ENCODE results near the gene FLCN. TPM values are rescaled to one million over a fixed set of nuclear protein-coding genes. Genes with fewer than 3 reads are reported as not detected.

FLCN gene
- total and polyA plus RNA-seq, 12 donors, result 16.0 to 78.2 (median 35.8) TPM

DNA sequence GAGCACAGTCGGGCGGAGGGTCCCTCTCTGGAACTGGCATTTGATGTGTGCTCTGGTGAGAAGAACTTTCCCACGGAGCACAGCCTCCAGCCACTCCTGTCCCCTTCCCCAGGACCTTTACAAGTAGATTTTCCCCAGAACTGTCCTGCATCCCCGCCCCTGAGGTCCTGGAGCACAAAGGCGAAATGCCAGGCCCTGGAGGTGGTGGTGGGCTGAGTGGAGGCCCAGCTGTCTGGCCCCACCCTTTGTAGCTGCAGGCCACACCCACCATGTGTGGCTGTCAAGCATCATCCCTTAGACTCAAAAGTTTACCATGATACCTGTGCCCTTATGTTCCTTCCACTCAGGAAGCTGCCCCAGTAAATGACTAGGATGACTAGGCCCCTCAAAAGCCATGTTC is 68.6 kb downstream of the FLCN start:
- Histone ChIP-seq H3K9me3 (no peaks in the 10 kb centered on the region), H3K4me3 (no peak overlapping the region), H3K4me1 (peaks cover 4 to 35% (median 31%) of the 10 kb centered on the region in 9 donors), H3K27me3 (no peaks in the 10 kb centered on the region), H3K36me3 (peaks cover 0 to 100% (median 58%) of the 10 kb centered on the region in 9 donors), H3K27ac (no peak overlapping the region)
- intact Hi-C loops (cut with DNase I), result no loop called here
- ATAC-seq, result no peak
- no peak for DNase-seq
- TF ChIP-seq, protein P1, sequence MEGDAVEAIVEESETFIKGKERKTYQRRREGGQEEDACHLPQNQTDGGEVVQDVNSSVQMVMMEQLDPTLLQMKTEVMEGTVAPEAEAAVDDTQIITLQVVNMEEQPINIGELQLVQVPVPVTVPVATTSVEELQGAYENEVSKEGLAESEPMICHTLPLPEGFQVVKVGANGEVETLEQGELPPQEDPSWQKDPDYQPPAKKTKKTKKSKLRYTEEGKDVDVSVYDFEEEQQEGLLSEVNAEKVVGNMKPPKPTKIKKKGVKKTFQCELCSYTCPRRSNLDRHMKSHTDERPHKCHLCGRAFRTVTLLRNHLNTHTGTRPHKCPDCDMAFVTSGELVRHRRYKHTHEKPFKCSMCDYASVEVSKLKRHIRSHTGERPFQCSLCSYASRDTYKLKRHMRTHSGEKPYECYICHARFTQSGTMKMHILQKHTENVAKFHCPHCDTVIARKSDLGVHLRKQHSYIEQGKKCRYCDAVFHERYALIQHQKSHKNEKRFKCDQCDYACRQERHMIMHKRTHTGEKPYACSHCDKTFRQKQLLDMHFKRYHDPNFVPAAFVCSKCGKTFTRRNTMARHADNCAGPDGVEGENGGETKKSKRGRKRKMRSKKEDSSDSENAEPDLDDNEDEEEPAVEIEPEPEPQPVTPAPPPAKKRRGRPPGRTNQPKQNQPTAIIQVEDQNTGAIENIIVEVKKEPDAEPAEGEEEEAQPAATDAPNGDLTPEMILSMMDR (IDR thresholded peaks at IDR 0.05), result no peak
- 94% methylated on average over 5 of the region's 5 CpGs for WGBS, 2 donors

DNA sequence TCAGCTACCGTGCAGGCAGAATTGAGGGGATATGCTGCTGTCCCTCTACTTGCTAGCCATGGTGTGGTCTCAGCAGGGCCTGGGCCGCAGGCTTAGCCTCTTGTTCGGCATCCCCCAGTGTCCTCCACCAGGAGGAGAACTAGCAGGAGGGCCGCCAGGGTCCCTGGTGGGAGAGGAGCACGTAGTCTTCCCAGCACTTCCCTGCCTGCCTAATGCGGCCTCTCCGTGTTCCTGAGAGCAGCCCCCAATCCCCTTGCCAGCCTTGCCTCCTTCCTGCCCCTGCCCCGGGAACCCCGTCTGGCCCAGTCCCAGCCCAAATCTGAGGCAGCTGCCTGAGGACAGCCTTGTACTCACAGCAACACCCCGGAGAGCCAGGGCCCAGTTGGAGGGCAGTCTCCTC is 69.0 kb downstream of the FLCN start:
- Histone ChIP-seq H3K27me3 (no peaks in the 10 kb centered on the region), H3K4me1 (peaks cover 4 to 31% (median 28%) of the 10 kb centered on the region in 9 donors), H3K27ac (no peak overlapping the region), H3K9me3 (no peaks in the 10 kb centered on the region), H3K36me3 (peaks cover 0 to 100% (median 53%) of the 10 kb centered on the region in 9 donors), H3K4me3 (no peak overlapping the region)
- TF ChIP-seq, protein P1 (IDR thresholded peaks at IDR 0.05), result no peak
- no peak for ATAC-seq
- no peak for DNase-seq
- intact Hi-C loops (cut with DNase I), result no loop called here
- 89 to 95% methylated on average over 10 of the region's 10 CpGs for WGBS, 2 donors

DNA sequence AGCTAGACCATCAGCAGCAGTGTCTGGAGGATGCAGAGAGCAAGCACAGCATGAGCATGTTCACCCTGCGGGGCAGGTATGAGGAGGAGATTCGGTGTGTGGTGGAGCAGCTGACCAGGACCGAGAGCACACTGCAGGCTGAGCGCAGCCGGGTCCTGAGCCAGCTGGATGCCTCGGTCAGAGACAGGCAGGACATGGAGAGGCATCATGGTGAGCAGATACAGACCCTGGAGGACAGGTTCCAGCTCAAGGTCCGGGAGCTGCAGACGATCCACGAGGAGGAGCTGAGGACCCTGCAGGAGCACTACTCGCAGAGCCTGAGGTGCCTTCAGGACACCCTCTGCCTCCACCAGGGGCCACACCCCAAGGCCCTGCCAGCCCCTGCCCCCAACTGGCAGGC is 69.6 kb downstream of the FLCN start:
- Histone ChIP-seq H3K4me3 (no peak overlapping the region), H3K27ac (no peak overlapping the region), H3K27me3 (no peaks in the 10 kb centered on the region), H3K9me3 (no peaks in the 10 kb centered on the region), H3K36me3 (peaks cover 0 to 100% (median 48%) of the 10 kb centered on the region in 9 donors), H3K4me1 (peaks cover 0 to 25% (median 22%) of the 10 kb centered on the region in 9 donors)
- intact Hi-C loops (cut with DNase I), result no loop called here
- DNase-seq (no peak), ATAC-seq (no peak)
- TF ChIP-seq, protein P1 (IDR thresholded peaks at IDR 0.05), result no peak
- WGBS, 2 donors, result 92 to 94% methylated on average over 10 of the region's 10 CpGs

DNA sequence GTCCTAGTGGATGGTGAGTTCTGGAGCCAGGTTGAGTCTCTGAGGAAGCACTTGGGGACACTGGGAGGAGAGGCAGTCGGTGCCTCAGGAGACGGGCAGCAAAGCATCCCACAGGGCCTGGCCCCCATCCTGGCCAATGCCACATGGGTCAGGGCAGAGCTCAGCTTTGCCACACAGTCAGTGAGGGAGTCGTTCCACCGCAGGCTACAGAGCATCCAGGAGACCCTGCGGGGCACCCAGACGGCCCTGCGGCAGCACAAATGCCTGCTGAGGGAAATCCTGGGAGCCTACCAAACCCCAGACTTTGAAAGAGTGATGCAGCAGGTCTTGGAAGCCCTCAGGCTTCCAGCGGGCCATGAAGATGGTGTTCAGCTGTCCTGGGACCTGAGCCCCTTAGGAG is 70.5 kb downstream of the FLCN start:
- intact Hi-C loops (cut with DNase I), result no loop called here
- ATAC-seq, result no peak
- no peaks in the 10 kb centered on the region for H3K9me3 ChIP-seq
- peaks cover 0 to 100% (median 49%) of the 10 kb centered on the region in 9 donors for H3K36me3 ChIP-seq
- H3K27me3 ChIP-seq, result no peaks in the 10 kb centered on the region
- no peak overlapping the region for H3K27ac ChIP-seq
- H3K4me3 ChIP-seq, result no peak overlapping the region
- TF ChIP-seq, protein P1 (IDR thresholded peaks at IDR 0.05), result no peak
- no peak for DNase-seq
- WGBS, 2 donors, result 95 to 96% methylated on average over 8 of the region's 8 CpGs
- H3K4me1 ChIP-seq, result peaks cover 0 to 22% (median 17%) of the 10 kb centered on the region in 9 donors

Data from heart right ventricle (tissue), 16 donors.